NOMO-1 treated with DMSO at 0.1 percent for 48 hours (cell line): ENCODE measurements around the gene SIK3.

ENCODE experiments used
- DNase-seq: peaks from one replicate; lab custom pipeline; 2025; ENCODE audit not compliant: unreplicated experiment; lab: John Stamatoyannopoulos, UW

SIK3 gene

GRCh38 chr11:117080370-117080769 is 17.9 kb downstream of the SIK3 start:
- no peak for DNase-seq

GRCh38 chr11:117076941-117077691 is 21.1 kb downstream of the SIK3 start:
- no peak for DNase-seq

GRCh38 chr11:117075186-117075585 is 23.0 kb downstream of the SIK3 start:
- peak; percentile 14 for DNase-seq

GRCh38 chr11:117074119-117074518 is 24.1 kb downstream of the SIK3 start:
- DNase-seq = peak; percentile 57

- no peak for DNase-seq
Observed at GRCh38 chr11:117073539-117073938, 24.7 kb downstream of the SIK3 start.

- DNase-seq = peak; percentile 91
Observed at GRCh38 chr11:117072517-117073461, 25.4 kb downstream of the SIK3 start.

- no peak for DNase-seq
Observed at GRCh38 chr11:117071344-117071787, 26.9 kb downstream of the SIK3 start.

- peak; percentile 26 for DNase-seq
Observed at GRCh38 chr11:117070016-117070415, 28.2 kb downstream of the SIK3 start.

GRCh38 chr11:117068303-117068860 is 29.8 kb downstream of the SIK3 start:
- no peak for DNase-seq

- no peak for DNase-seq
Observed at GRCh38 chr11:117066959-117067358, 31.3 kb downstream of the SIK3 start.

- no peak for DNase-seq
Observed at GRCh38 chr11:117064275-117064674, 34.0 kb downstream of the SIK3 start.

- DNase-seq = no peak
Observed at GRCh38 chr11:117062498-117062897, 35.7 kb downstream of the SIK3 start.

GRCh38 chr11:117061256-117061655 is 37.0 kb downstream of the SIK3 start:
- DNase-seq = no peak

- no peak for DNase-seq
Observed at GRCh38 chr11:117059611-117060148, 38.5 kb downstream of the SIK3 start.

- DNase-seq = no peak
Observed at GRCh38 chr11:117058761-117059261, 39.4 kb downstream of the SIK3 start.

- DNase-seq = no peak
Observed at GRCh38 chr11:117057727-117058126, 40.5 kb downstream of the SIK3 start.

- DNase-seq = no peak
Observed at GRCh38 chr11:117057317-117057716, 40.9 kb downstream of the SIK3 start.

- no peak for DNase-seq
Observed at GRCh38 chr11:117055469-117055868, 42.8 kb downstream of the SIK3 start.

- no peak for DNase-seq
Observed at GRCh38 chr11:117054382-117054781, 43.8 kb downstream of the SIK3 start.

- no peak for DNase-seq
Observed at GRCh38 chr11:117052196-117053149, 45.8 kb downstream of the SIK3 start.
